AG09319 (cell line): ENCODE measurements around the gene MIS18BP1.
A peak's percentile ranks its signal among the peaks of the same experiment; 100 is the strongest.

Experiments used
- DNase-seq: peaks from one replicate; pipeline ENCODE4 v3.0.0-alpha.2; 2010; ENCODE audit warnings: low read depth; ENCODE audit errors: extremely low read depth
- CTCF ChIP-seq: IDR thresholded peaks from 2 replicates; pipeline ENCODE4 v1.5.1; 2011; ENCODE audit warnings: low read depth, mild to moderate bottlenecking, inconsistent platforms, low read length, moderate library complexity

MIS18BP1 gene

GRCh38 chr14:45253754-45254310 lies 830 bp upstream of the MIS18BP1 start:
- no peak for TF ChIP-seq CTCF
- no peak for DNase-seq

- no peak for DNase-seq
Measured at GRCh38 chr14:45252366-45253069, 484 bp downstream of the MIS18BP1 start.

GRCh38 chr14:45251912-45252311 lies 1.1 kb downstream of the MIS18BP1 start:
- TF ChIP-seq CTCF, result no peak
- no peak for DNase-seq

More at GRCh38 chr14:45252366-45253069, 484 bp downstream of the MIS18BP1 start:
- TF ChIP-seq CTCF, result no peak

GRCh38 chr14:45249856-45250575 lies 3.0 kb downstream of the MIS18BP1 start:
- TF ChIP-seq CTCF, result no peak
- peak; percentile 86 for DNase-seq

GRCh38 chr14:45247427-45247826 lies 5.6 kb downstream of the MIS18BP1 start:
- DNase-seq, result no peak
- no peak for TF ChIP-seq CTCF

- no peak for TF ChIP-seq CTCF
- no peak for DNase-seq
Measured at GRCh38 chr14:45246691-45247090, 6.3 kb downstream of the MIS18BP1 start.

- DNase-seq, result no peak
- no peak for TF ChIP-seq CTCF
Measured at GRCh38 chr14:45246151-45246550, 6.9 kb downstream of the MIS18BP1 start.
